ENCODE measurements around the gene HS2ST1. TPM values are rescaled to one million over a fixed set of nuclear protein-coding genes. Genes with fewer than 3 reads are reported as not detected.
A peak's percentile ranks its signal among the peaks of the same experiment; 100 is the strongest.
"Not testable (repeated sequence)": the region's sequence is repeated elsewhere in the genome, so short reads cannot be mapped to it uniquely, and the experiment has no call there.

The HS2ST1 gene
- 10 to 100 TPM; 20.9 to 25.3 TPM for total RNA-seq

GRCh38 chr1:86914601-86914997 is at the start of gene HS2ST1:
HS2ST1 (plus strand) TSS chr1:86914635.
- Mint-ChIP-seq H3K27me3 (ENCODE audit: low read depth) (no peaks in the 10 kb centered on the region), H3K9me3 (ENCODE audit: insufficient read depth) (no peaks in the 10 kb centered on the region), H3K4me3 (no peak within 1 kb of the TSS), H3K36me3 (ENCODE audit: low read depth) (peaks cover 28% of the 10 kb centered on the region), H3K27ac (no peak within 1 kb of the TSS), H3K4me1 (ENCODE audit: low read depth) (peaks cover 37% of the 10 kb centered on the region)
- ATAC-seq (peak; percentile 73), DNase-seq (no peak)
- ChIA-PET CTCF (interaction anchor here (0.6 to 4.1 kb wide), 9 partner anchors 11 to 1668 kb away, joined by 3 to 25 read pairs (median 4); partner anchors contain the start of gene SH3GLB1), POLR2A (interaction anchor here (0.7 to 4.1 kb wide), 10 partner anchors 11 to 1769 kb away, joined by 3 to 40 read pairs (median 6); partner anchors contain the start of genes ODF2L, PKN2 and SH3GLB1)

GRCh38 chr1:86865973-86866637 is 48.3 kb upstream of the HS2ST1 start:
- H3K9me3 Mint-ChIP-seq (ENCODE audit: insufficient read depth), result no peaks in the 10 kb centered on the region
- H3K27me3 Mint-ChIP-seq (ENCODE audit: low read depth), result no peaks in the 10 kb centered on the region
- no peak overlapping the region for H3K4me3 Mint-ChIP-seq
- no peak for DNase-seq
- peaks cover 7% of the 10 kb centered on the region for H3K4me1 Mint-ChIP-seq (ENCODE audit: low read depth)
- no peak for ATAC-seq
- H3K36me3 Mint-ChIP-seq (ENCODE audit: low read depth), result peaks cover 9% of the 10 kb centered on the region
- ChIA-PET CTCF (no interaction called here), POLR2A (no interaction called here)
- H3K27ac Mint-ChIP-seq, result no peak overlapping the region

GRCh38 chr1:86866665-86867064 is 47.8 kb upstream of the HS2ST1 start:
- peaks cover 7% of the 10 kb centered on the region for H3K4me1 Mint-ChIP-seq (ENCODE audit: low read depth)
- peaks cover 5% of the 10 kb centered on the region for H3K36me3 Mint-ChIP-seq (ENCODE audit: low read depth)
- POLR2A ChIA-PET, result no interaction called here
- no peak overlapping the region for H3K27ac Mint-ChIP-seq
- ATAC-seq (no peak), DNase-seq (no peak)
- no peaks in the 10 kb centered on the region for H3K9me3 Mint-ChIP-seq (ENCODE audit: insufficient read depth)
- CTCF ChIA-PET, result no interaction called here
- H3K27me3 Mint-ChIP-seq (ENCODE audit: low read depth), result no peaks in the 10 kb centered on the region
- H3K4me3 Mint-ChIP-seq, result no peak overlapping the region

- H3K27ac Mint-ChIP-seq; ATAC-seq; H3K36me3 Mint-ChIP-seq (ENCODE audit: low read depth); H3K4me1 Mint-ChIP-seq (ENCODE audit: low read depth); DNase-seq; H3K4me3 Mint-ChIP-seq; H3K9me3 Mint-ChIP-seq (ENCODE audit: insufficient read depth); POLR2A ChIA-PET; H3K27me3 Mint-ChIP-seq (ENCODE audit: low read depth): not testable (repeated sequence)
- CTCF ChIA-PET, result interaction anchor here (0.7 kb wide), 1 partner anchor 99 kb away, joined by 3 read pairs; no protein-coding TSS in a partner anchor
Measured at GRCh38 chr1:86867278-86867677, 47.2 kb upstream of the HS2ST1 start.

- ATAC-seq, result no peak
- H3K27ac Mint-ChIP-seq, result no peak overlapping the region
- no peaks in the 10 kb centered on the region for H3K27me3 Mint-ChIP-seq (ENCODE audit: low read depth)
- H3K9me3 Mint-ChIP-seq (ENCODE audit: insufficient read depth), result no peaks in the 10 kb centered on the region
- CTCF ChIA-PET, result no interaction called here
- DNase-seq, result no peak
- POLR2A ChIA-PET, result no interaction called here
- H3K4me1 Mint-ChIP-seq (ENCODE audit: low read depth), result peaks cover 7% of the 10 kb centered on the region
- H3K4me3 Mint-ChIP-seq, result no peak overlapping the region
- peaks cover 7% of the 10 kb centered on the region for H3K36me3 Mint-ChIP-seq (ENCODE audit: low read depth)
Measured at GRCh38 chr1:86868477-86868876, 46.0 kb upstream of the HS2ST1 start.

- peaks cover 7% of the 10 kb centered on the region for H3K4me1 Mint-ChIP-seq (ENCODE audit: low read depth)
- H3K27me3 Mint-ChIP-seq (ENCODE audit: low read depth), result no peaks in the 10 kb centered on the region
- no peak for DNase-seq
- CTCF ChIA-PET, result no interaction called here
- POLR2A ChIA-PET, result no interaction called here
- H3K4me3 Mint-ChIP-seq, result no peak overlapping the region
- ATAC-seq, result no peak
- H3K9me3 Mint-ChIP-seq (ENCODE audit: insufficient read depth), result no peaks in the 10 kb centered on the region
- peaks cover 12% of the 10 kb centered on the region for H3K36me3 Mint-ChIP-seq (ENCODE audit: low read depth)
- H3K27ac Mint-ChIP-seq, result no peak overlapping the region
Measured at GRCh38 chr1:86871001-86871400, 43.4 kb upstream of the HS2ST1 start.

GRCh38 chr1:86872086-86872485 is 42.3 kb upstream of the HS2ST1 start:
- Mint-ChIP-seq H3K36me3 (ENCODE audit: low read depth) (peaks cover 17% of the 10 kb centered on the region), H3K4me3 (no peak overlapping the region), H3K27me3 (ENCODE audit: low read depth) (no peaks in the 10 kb centered on the region), H3K9me3 (ENCODE audit: insufficient read depth) (no peaks in the 10 kb centered on the region), H3K4me1 (ENCODE audit: low read depth) (peaks cover 3% of the 10 kb centered on the region), H3K27ac (no peak overlapping the region)
- CTCF ChIA-PET, result interaction anchor here (1.6 kb wide), 1 partner anchor 26 kb away, joined by 3 read pairs; no protein-coding TSS in a partner anchor
- no peak for ATAC-seq
- POLR2A ChIA-PET, result interaction anchor here (0.8 to 1.5 kb wide), 2 partner anchors 11 to 100 kb away, joined by 3 to 4 read pairs; no protein-coding TSS in a partner anchor
- DNase-seq, result no peak

- peaks cover 19% of the 10 kb centered on the region for H3K36me3 Mint-ChIP-seq (ENCODE audit: low read depth)
- H3K4me1 Mint-ChIP-seq (ENCODE audit: low read depth), result no peaks in the 10 kb centered on the region
- H3K9me3 Mint-ChIP-seq (ENCODE audit: insufficient read depth), result no peaks in the 10 kb centered on the region
- ChIA-PET POLR2A (interaction anchor here (1.0 kb wide), 1 partner anchor 23 kb away, joined by 3 read pairs; no protein-coding TSS in a partner anchor), CTCF (no interaction called here)
- no peaks in the 10 kb centered on the region for H3K27me3 Mint-ChIP-seq (ENCODE audit: low read depth)
- no peak for ATAC-seq
- H3K27ac Mint-ChIP-seq, result no peak overlapping the region
- DNase-seq, result no peak
- H3K4me3 Mint-ChIP-seq, result no peak overlapping the region
Measured at GRCh38 chr1:86875722-86876121, 38.7 kb upstream of the HS2ST1 start.

GRCh38 chr1:86887479-86888162 is 26.8 kb upstream of the HS2ST1 start:
- Mint-ChIP-seq H3K27ac (no peak overlapping the region), H3K4me1 (ENCODE audit: low read depth) (peaks cover 3% of the 10 kb centered on the region), H3K9me3 (ENCODE audit: insufficient read depth) (no peaks in the 10 kb centered on the region), H3K4me3 (no peak overlapping the region), H3K36me3 (ENCODE audit: low read depth) (peaks cover 18% of the 10 kb centered on the region), H3K27me3 (ENCODE audit: low read depth) (no peaks in the 10 kb centered on the region)
- DNase-seq (no peak), ATAC-seq (no peak)
- ChIA-PET POLR2A (interaction anchor here (0.6 kb wide), 1 partner anchor 10 kb away, joined by 3 read pairs; no protein-coding TSS in a partner anchor), CTCF (interaction anchor here (1.0 kb wide), 1 partner anchor 54 kb away, joined by 3 read pairs; no protein-coding TSS in a partner anchor)

GRCh38 chr1:86888327-86888726 is 26.1 kb upstream of the HS2ST1 start:
- CTCF ChIA-PET, result no interaction called here
- Mint-ChIP-seq H3K27me3 (ENCODE audit: low read depth) (no peaks in the 10 kb centered on the region), H3K36me3 (ENCODE audit: low read depth) (peaks cover 18% of the 10 kb centered on the region), H3K9me3 (ENCODE audit: insufficient read depth) (no peaks in the 10 kb centered on the region), H3K4me1 (ENCODE audit: low read depth) (peaks cover 3% of the 10 kb centered on the region), H3K4me3 (no peak overlapping the region), H3K27ac (no peak overlapping the region)
- DNase-seq (no peak), ATAC-seq (no peak)
- POLR2A ChIA-PET, result no interaction called here

- H3K4me3 Mint-ChIP-seq; CTCF ChIA-PET; DNase-seq; ATAC-seq; H3K27me3 Mint-ChIP-seq (ENCODE audit: low read depth); H3K9me3 Mint-ChIP-seq (ENCODE audit: insufficient read depth); H3K4me1 Mint-ChIP-seq (ENCODE audit: low read depth); H3K27ac Mint-ChIP-seq; POLR2A ChIA-PET: not testable (repeated sequence)
- peaks cover 37% of the 10 kb centered on the region for H3K36me3 Mint-ChIP-seq (ENCODE audit: low read depth)
Measured at GRCh38 chr1:86899401-86899800, 15.0 kb upstream of the HS2ST1 start.

- ChIA-PET POLR2A (no interaction called here), CTCF (no interaction called here)
- no peak for ATAC-seq
- Mint-ChIP-seq H3K36me3 (ENCODE audit: low read depth) (peaks cover 55% of the 10 kb centered on the region), H3K4me1 (ENCODE audit: low read depth) (peaks cover 32% of the 10 kb centered on the region), H3K9me3 (ENCODE audit: insufficient read depth) (no peaks in the 10 kb centered on the region), H3K27ac (no peak overlapping the region), H3K27me3 (ENCODE audit: low read depth) (no peaks in the 10 kb centered on the region), H3K4me3 (no peak overlapping the region)
- DNase-seq, result no peak
Measured at GRCh38 chr1:86905875-86906274, 8.6 kb upstream of the HS2ST1 start.

Measured in activated CD8-positive, alpha-beta T cell treated with anti-CD3 and anti-CD28 coated beads, Interleukin-2, amount 10 ng/mL, durations not matched to agents 7 days and 5 days (primary cell).